Loucy (cell line): Measurements from ENCODE around the gene AMFR.

Source experiments
- EZH2phosphoT487 ChIP-seq: fragments of 200-600 bp; IDR thresholded peaks from 2 replicates; pipeline ENCODE4 v1.6.1; 2018; ENCODE audit warnings: antibody characterized with exemption, mild to moderate bottlenecking, moderate library complexity, borderline replicate concordance
- TF ChIP-seq, protein P1 (sequence below): fragments of 200-600 bp; sonication (generic); conservative IDR thresholded peaks from 2 replicates; pipeline ENCODE4 v1.5.1; 2014; ENCODE audit warnings: mild to moderate bottlenecking, antibody characterized with exemption, low read length

GRCh38 chr16:56405977-56406672, 19.2 kb downstream of the AMFR start:
- TF ChIP-seq, protein P1, sequence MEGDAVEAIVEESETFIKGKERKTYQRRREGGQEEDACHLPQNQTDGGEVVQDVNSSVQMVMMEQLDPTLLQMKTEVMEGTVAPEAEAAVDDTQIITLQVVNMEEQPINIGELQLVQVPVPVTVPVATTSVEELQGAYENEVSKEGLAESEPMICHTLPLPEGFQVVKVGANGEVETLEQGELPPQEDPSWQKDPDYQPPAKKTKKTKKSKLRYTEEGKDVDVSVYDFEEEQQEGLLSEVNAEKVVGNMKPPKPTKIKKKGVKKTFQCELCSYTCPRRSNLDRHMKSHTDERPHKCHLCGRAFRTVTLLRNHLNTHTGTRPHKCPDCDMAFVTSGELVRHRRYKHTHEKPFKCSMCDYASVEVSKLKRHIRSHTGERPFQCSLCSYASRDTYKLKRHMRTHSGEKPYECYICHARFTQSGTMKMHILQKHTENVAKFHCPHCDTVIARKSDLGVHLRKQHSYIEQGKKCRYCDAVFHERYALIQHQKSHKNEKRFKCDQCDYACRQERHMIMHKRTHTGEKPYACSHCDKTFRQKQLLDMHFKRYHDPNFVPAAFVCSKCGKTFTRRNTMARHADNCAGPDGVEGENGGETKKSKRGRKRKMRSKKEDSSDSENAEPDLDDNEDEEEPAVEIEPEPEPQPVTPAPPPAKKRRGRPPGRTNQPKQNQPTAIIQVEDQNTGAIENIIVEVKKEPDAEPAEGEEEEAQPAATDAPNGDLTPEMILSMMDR: no peak
- TF ChIP-seq EZH2phosphoT487: no peak
